HAP-1 (cell line): ENCODE data around the gene RPL21.

ENCODE experiments used
- DNase-seq, 2 experiments: peaks; one replicate each; pipeline ENCODE4 v3.0.0-alpha.2; 2016 to 2020; ENCODE audit warnings: low spot score in 2 of 2
- H3K27me3 ChIP-seq: fragments of 250-450 bp; sonication (Bioruptor Pico); 2 replicates; pipeline ENCODE4 v1.5.1; 2020; ENCODE audit warnings: low read depth, mild to moderate bottlenecking, moderate library complexity
- H3K36me3 ChIP-seq: fragments of 250-450 bp; sonication (Bioruptor Pico); replicated peaks from 2 replicates; pipeline ENCODE4 v1.5.1; 2020; ENCODE audit warnings: mild to moderate bottlenecking
- H3K4me1 ChIP-seq: fragments of 250-450 bp; sonication (Bioruptor Pico); 2 replicates; pipeline ENCODE4 v1.5.1; 2020; ENCODE audit warnings: mild to moderate bottlenecking
- H3K4me3 ChIP-seq: fragments of 250-450 bp; sonication (Bioruptor Pico); 2 replicates; pipeline ENCODE4 v1.5.1; 2020; ENCODE audit warnings: mild to moderate bottlenecking, moderate library complexity
- H3K9me3 ChIP-seq: fragments of 250-450 bp; sonication (Bioruptor Pico); 2 replicates; pipeline ENCODE4 v1.5.1; 2020; ENCODE audit warnings: mild to moderate bottlenecking, moderate library complexity
- in situ Hi-C: fragments of 300-500 bp; cut with MboI; formaldehyde crosslinking; loops from 3 replicates; pipeline ENCODE4 v1.14.3; 2020; ENCODE audit warnings: low sequenced_read_pairs, inconsistent platforms, mixed read lengths

RPL21 gene

DNA sequence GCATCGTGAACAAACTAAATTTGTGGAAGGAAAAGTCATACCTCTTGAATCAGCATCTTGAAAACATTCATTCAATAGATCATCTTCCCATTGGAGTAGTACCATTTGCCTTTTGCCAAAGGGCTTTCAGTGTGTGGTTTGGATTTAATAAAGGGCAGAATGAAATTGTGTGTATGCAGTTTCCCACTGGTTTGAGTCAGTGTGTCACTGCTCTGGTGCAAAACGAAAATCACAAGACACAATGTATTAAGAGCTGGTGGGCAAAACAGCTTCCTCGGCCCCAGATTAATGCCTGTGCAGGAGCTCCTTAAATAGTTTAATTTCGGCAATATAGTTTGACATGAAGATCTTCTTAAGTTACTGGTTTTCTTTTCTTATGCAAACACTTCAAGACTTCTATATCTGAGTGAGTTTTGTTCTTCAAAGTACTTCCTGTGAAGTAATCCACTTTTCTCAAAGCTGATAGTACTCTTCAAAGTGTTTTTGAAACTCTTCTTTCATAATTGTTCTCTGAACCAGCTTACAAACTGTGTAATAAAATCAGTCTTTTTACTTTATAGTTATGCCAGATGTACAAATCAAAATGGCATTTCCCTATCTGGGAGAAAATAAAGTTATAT lies 51.4 kb downstream of the RPL21 start:
- Histone ChIP-seq H3K27me3 (no peaks in the 10 kb centered on the region), H3K9me3 (no peaks in the 10 kb centered on the region), H3K4me3 (no peak overlapping the region), H3K4me1 (no peaks in the 10 kb centered on the region), H3K36me3 (no peaks in the 10 kb centered on the region)
- in situ Hi-C loops: no loop called here
- DNase-seq: no peak

DNA sequence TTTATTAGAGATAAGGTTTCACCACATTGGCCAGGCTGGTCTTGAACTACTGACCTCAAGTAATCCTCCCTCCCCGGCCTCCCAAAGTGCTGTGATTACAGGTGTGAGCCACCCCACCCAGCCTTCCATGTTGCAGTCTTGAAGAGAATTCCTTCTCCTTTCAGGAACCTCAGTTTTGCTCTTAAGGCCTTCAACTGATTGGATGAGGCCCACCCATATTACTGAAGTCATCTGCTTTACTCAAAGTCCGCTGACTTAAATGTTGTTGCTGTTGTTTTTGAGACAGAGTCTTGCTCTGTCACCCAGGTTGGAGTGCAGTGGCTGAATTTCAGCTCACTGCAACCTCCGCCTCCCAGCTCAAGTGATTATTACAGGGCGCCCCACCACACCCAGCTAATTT lies 52.7 kb downstream of the RPL21 start:
- Histone ChIP-seq H3K4me1 (no peaks in the 10 kb centered on the region), H3K4me3 (no peak overlapping the region), H3K27me3 (no peaks in the 10 kb centered on the region), H3K36me3 (no peaks in the 10 kb centered on the region), H3K9me3 (no peaks in the 10 kb centered on the region)
- no peak for DNase-seq
- in situ Hi-C loops: no loop called here

DNA sequence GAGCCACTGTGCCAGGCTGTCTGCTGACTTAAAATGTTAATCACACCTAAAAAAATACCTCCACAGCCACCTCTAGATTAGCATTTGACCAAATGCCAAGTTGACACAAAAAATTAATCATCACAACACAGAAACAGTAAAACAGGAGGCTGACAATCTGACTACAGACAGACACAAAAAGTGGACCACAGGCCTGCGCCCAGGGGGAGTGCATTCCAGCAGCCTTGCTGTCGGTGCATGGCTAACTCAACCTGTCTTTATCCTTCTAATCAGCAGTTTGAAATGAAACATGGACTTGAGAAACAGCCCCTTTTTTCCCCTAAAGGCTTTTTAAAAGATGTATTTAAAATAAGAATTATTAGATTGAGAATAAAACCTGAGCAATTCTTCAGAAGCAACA lies 53.3 kb downstream of the RPL21 start:
- H3K9me3 ChIP-seq: no peaks in the 10 kb centered on the region
- in situ Hi-C loops: no loop called here
- no peaks in the 10 kb centered on the region for H3K4me1 ChIP-seq
- no peak for DNase-seq
- H3K4me3 ChIP-seq: no peak overlapping the region
- H3K36me3 ChIP-seq: no peaks in the 10 kb centered on the region
- H3K27me3 ChIP-seq: no peaks in the 10 kb centered on the region
